Lung (tissue), 12 donors: Measurements from ENCODE around the gene MIAT. TPM values are rescaled to one million over a fixed set of nuclear protein-coding genes. Genes with fewer than 3 reads are reported as not detected.

ENCODE experiments used
- ATAC-seq: fragments of 200-7000 bp; cut with Tn5 transposase; one replicate; pipeline ENCODE4 v1.9.1; 2020; ENCODE audit warnings: moderate number of reproducible peaks; ENCODE audit not compliant: insufficient read depth, low FRiP score
- DNase-seq, 3 donors: peaks; one replicate each; pipeline ENCODE4 v3.0.0-alpha.2; 2013 to 2017
- H3K27ac ChIP-seq, 2 donors: one replicate each; pipeline ENCODE4 v1.5.1; 2013; ENCODE audit warnings: mild to moderate bottlenecking in 2 of 2, moderate library complexity in 2 of 2, control low read depth in 1 of 2, inconsistent platforms in 1 of 2, low read depth in 1 of 2, low read length in 1 of 2
- H3K27me3 ChIP-seq, 3 donors: one replicate each; pipeline ENCODE4 v1.5.1; 2013; ENCODE audit warnings: low read length in 2 of 3; ENCODE audit not compliant: control insufficient read depth in 3 of 3, insufficient read depth in 3 of 3
- H3K36me3 ChIP-seq, 4 donors: one replicate each; pipeline ENCODE4 v1.5.1; 2013; ENCODE audit warnings: low read length in 4 of 4, mild to moderate bottlenecking in 1 of 4, moderate library complexity in 1 of 4; ENCODE audit not compliant: control insufficient read depth in 4 of 4, insufficient read depth in 4 of 4
- H3K4me1 ChIP-seq, 5 donors: one replicate each; pipeline ENCODE4 v1.5.1; 2013; ENCODE audit warnings: low read length in 5 of 5, mild to moderate bottlenecking in 2 of 5, moderate library complexity in 1 of 5; ENCODE audit not compliant: control insufficient read depth in 5 of 5, insufficient read depth in 5 of 5
- H3K4me3 ChIP-seq: one replicate; pipeline ENCODE4 v1.5.1; 2013; ENCODE audit warnings: mild to moderate bottlenecking, control low read depth, moderate library complexity
- H3K9ac ChIP-seq, 2 donors: one replicate each; pipeline ENCODE4 v1.5.1; 2013; ENCODE audit warnings: low read length in 2 of 2, control low read depth in 1 of 2; ENCODE audit not compliant: insufficient read depth in 1 of 2
- H3K9me3 ChIP-seq, 4 donors: one replicate each; pipeline ENCODE4 v1.5.1; 2013; ENCODE audit warnings: low read length in 3 of 4, mild to moderate bottlenecking in 1 of 4, moderate library complexity in 1 of 4; ENCODE audit not compliant: control insufficient read depth in 4 of 4, insufficient read depth in 3 of 4
- CTCF ChIP-seq: IDR thresholded peaks from 2 replicates; pipeline ENCODE4 v1.5.1; 2012; ENCODE audit warnings: mild to moderate bottlenecking; ENCODE audit errors: control extremely low read depth, extremely low read depth
- WGBS, 2 donors: extraction: QIAGEN DNeasy Blood & Tissue Kit; methylation state at CpG; one replicate each; pipeline ENCODE4 v1.1.7; 2013; 5-methylcytosine and 5-hydroxymethylcytosine counted together
- polyA plus RNA-seq, 2 donors: library from polyadenylated mRNA; stranded (reverse); fragments of 200-250 nt; gene quantifications; one replicate each; pipeline ENCODE4 v1.2.1, GENCODE V29; 2013
- total RNA-seq, 2 donors: library from RNA; depleted of rRNA in 1 of 2; stranded (reverse); fragments of >200 nt in 1 of 2; gene quantifications; one replicate each; pipeline ENCODE4 v1.2.1, GENCODE V29; 2014 to 2021
- donor health status: control.
- donor health status: control.
- donor health status: Bipolar disorder and iron deficiency.
- donor health status: healthy.
- donor health status: DM: yes; HTN: yes; CAD: no.

MIAT gene
- total and polyA plus RNA-seq, 4 donors: 1.7 to 5.4 (median 4.8) TPM

DNA sequence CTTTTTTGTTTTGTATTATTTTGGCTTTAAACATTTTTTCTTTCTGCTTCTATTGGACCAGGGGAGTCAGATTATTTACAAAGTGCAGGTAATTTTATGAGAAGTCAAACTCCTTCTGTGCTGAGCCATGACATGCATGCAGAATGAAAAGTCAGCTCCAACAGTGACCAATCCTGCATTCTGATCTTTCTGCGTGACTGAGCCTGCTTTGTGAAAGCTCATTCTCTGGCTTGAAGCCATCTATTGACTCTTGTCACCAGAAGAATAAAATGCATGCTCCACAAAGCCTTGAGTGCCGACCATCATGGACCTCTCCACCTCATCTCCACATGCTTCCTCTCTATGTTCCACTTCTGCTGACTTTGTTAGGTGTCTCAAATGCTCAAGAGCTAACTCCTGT is 50.2 kb downstream of the MIAT start:
- TF ChIP-seq CTCF: no peak
- 92 to 93% methylated on average over 2 of the region's 2 CpGs for WGBS, 2 donors
- H3K9me3 ChIP-seq: peaks cover 0 to 3% (median 0%) of the 10 kb centered on the region in 4 donors
- H3K36me3 ChIP-seq: peaks cover 0 to 4% (median 2%) of the 10 kb centered on the region in 4 donors
- no peak overlapping the region for H3K4me3 ChIP-seq
- DNase-seq (no peak), ATAC-seq (no peak)
- no peak overlapping the region for H3K9ac ChIP-seq
- peaks cover 0 to 3% (median 0%) of the 10 kb centered on the region in 5 donors for H3K4me1 ChIP-seq
- no peaks in the 10 kb centered on the region for H3K27me3 ChIP-seq
- H3K27ac ChIP-seq: no peak overlapping the region

DNA sequence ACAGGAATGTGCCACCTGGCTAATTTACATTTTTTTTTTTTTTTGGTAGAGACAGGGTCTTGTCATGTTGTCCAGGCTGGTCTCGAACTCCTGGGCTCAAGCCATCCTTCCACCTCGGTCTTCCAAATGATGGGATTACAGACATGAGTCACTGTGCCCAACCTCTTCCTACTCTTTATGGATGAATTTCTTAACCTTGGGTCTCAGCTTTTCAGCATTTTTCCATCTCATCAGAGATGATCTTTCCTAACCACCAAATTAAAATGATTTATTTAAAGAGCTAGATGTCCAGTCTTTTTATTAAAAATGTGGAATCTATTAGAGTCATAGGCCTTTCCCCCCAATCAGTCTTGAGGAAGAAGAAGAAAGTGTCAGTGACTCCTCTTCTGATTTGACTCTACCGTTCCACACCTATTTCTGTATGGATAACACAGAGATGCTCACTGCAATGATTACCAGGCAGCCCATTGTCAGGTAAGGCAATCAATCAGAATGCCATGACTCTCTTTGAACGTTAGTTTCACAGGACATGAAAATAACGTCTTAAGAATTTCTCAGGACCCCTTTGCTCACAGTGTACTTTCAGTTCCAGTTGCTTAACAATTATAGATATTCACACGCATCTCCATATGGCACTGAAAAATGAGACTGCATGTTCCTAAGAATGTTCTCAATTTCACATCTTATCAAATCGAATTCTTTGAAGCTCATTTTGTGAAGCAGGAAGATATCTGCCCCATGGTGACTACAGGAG is 51.0 kb downstream of the MIAT start:
- 70 to 77% methylated on average over 7 of the region's 7 CpGs for WGBS, 2 donors
- Histone ChIP-seq H3K27me3 (no peaks in the 10 kb centered on the region), H3K4me3 (no peak overlapping the region), H3K9ac (no peak overlapping the region), H3K4me1 (peaks cover 0 to 3% (median 0%) of the 10 kb centered on the region in 5 donors), H3K9me3 (peaks cover 0 to 3% (median 0%) of the 10 kb centered on the region in 4 donors), H3K36me3 (peaks cover 0 to 4% (median 2%) of the 10 kb centered on the region in 4 donors), H3K27ac (peak overlapping the region in 1 of 2 donors; percentile 35)
- ATAC-seq (no peak), DNase-seq (no peak)
- no peak for TF ChIP-seq CTCF

- Histone ChIP-seq H3K27ac (no peak overlapping the region), H3K36me3 (peaks cover 0 to 4% (median 2%) of the 10 kb centered on the region in 4 donors), H3K4me1 (peaks cover 0 to 8% (median 0%) of the 10 kb centered on the region in 5 donors), H3K4me3 (no peak overlapping the region), H3K27me3 (no peaks in the 10 kb centered on the region), H3K9me3 (peaks cover 0 to 3% (median 0%) of the 10 kb centered on the region in 4 donors), H3K9ac (no peak overlapping the region)
- 83 to 89% methylated on average over 3 of the region's 3 CpGs for WGBS, 2 donors
- no peak for TF ChIP-seq CTCF
- no peak for ATAC-seq
- no peak for DNase-seq
Measured at GRCh38 chr22:26709617-26710390, 52.4 kb downstream of the MIAT start.
